OCI-LY3 (cell line): ENCODE results near the gene FHOD3.

Experiments used
- CTCF ChIP-seq: fragments of 200-600, 300-600 bp; sonication (generic); IDR thresholded peaks from 2 replicates; pipeline ENCODE4 v1.5.1; 2014; ENCODE audit warnings: antibody characterized with exemption, low read length, low read depth
- EZH2phosphoT487 ChIP-seq: fragments of 200-600 bp; shearing (Covaris generic); IDR thresholded peaks from 2 replicates; pipeline ENCODE4 v1.6.1; 2018; ENCODE audit warnings: antibody characterized with exemption, mixed run types, low read depth

GRCh38 chr18:36594621-36595020 is 297.1 kb downstream of the FHOD3 start:
- TF ChIP-seq CTCF (no peak), EZH2phosphoT487 (no peak)
